ENCODE measurements around the gene RPRD1B. TPM values are rescaled to one million over a fixed set of nuclear protein-coding genes. Genes with fewer than 3 reads are reported as not detected.

RPRD1B gene
- total and polyA plus RNA-seq, 2 of the 4 experiments (the other 2 are of a cell fraction), result 8.4 to 9.9 TPM

DNA sequence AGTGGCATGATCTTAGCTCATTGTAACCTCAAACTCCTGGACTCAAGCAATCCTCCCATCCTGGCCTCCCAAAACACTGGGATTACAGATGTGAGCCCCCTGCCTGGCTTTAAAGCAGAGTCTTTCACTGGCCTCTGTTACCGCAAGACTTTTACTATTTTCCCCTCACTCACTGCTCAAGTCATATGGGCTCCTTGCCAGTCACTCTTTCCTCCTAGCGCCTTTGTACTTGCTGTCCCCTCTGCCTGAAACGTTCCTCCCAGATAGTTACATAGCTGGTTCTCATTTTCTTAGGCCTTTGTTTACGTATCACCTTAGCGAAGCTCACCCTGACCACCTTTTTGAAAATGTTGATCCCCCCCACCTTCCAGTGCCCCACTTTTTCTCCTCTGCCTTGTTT lies 29.3 kb downstream of the RPRD1B start:
- in situ Hi-C loops (cut with MboI; ENCODE audit: low sequenced_read_pairs), result loop anchor here (10.0 kb wide), 1 partner anchor 242 kb away; the partner anchor contains the start of gene BPI
- no peaks in the 10 kb centered on the region for H3K27me3 ChIP-seq (ENCODE audit: control insufficient read depth, insufficient read depth, low read length)
- no peak for ATAC-seq (ENCODE audit: low read depth)

More for the DNA sequence above, 29.3 kb downstream of the RPRD1B start:
- Histone ChIP-seq H3K9ac (ENCODE audit: low read depth, low read length) (no peak overlapping the region), H3K4me1 (ENCODE audit: control insufficient read depth, insufficient read depth, low read length) (peaks cover 6% of the 10 kb centered on the region; the same call in 1 of the 2 replicates), H3K4me2 (ENCODE audit: low read depth, low read length) (no peak overlapping the region), H3K14ac (replicated peaks; ENCODE audit: low read depth, low read length) (no peak overlapping the region), H2BK5ac (ENCODE audit: low read depth, low read length, poor library complexity, severe bottlenecking) (no peak overlapping the region), H2BK120ac (ENCODE audit: low read depth, low read length) (no peak overlapping the region), H2BK15ac (ENCODE audit: low read depth, low read length) (no peak overlapping the region), H3K4me3 (ENCODE audit: insufficient read depth, low read depth, low read length) (no peak overlapping the region), H4K8ac (ENCODE audit: low read depth in 2 of 2, low read length in 2 of 2) (no peak overlapping the region), H2BK20ac (ENCODE audit: low read depth, low read length) (no peak overlapping the region), H3K4ac (ENCODE audit: low read depth, low read length) (no peak overlapping the region), H4K91ac (ENCODE audit: insufficient read depth, low read depth, low read length) (no peak overlapping the region), H4K20me1 (ENCODE audit: insufficient read depth, low read length) (no peaks in the 10 kb centered on the region), H4K5ac (ENCODE audit: low read depth, low read length) (no peak overlapping the region), H3K9me3 (ENCODE audit: control insufficient read depth, insufficient read depth, low read length) (no peaks in the 10 kb centered on the region), H3K36me3 (ENCODE audit: control insufficient read depth, insufficient read depth, low read length) (peaks cover 50% of the 10 kb centered on the region), H3K27ac (ENCODE audit: insufficient read depth, low read length) (no peak overlapping the region), H3K56ac (ENCODE audit: extremely low read depth, insufficient read depth, low read length) (no peak overlapping the region), H3K9me1 (ENCODE audit: insufficient read depth, low read length) (peaks cover 8% of the 10 kb centered on the region), H3K79me1 (ENCODE audit: low read depth in 1 of 2, low read length in 2 of 2) (peaks cover 23 to 42% of the 10 kb centered on the region in 2 experiments; a peak in 3 of 4 replicates), H2AK9ac (replicated peaks; ENCODE audit: low read depth, low read length, poor library complexity) (no peak overlapping the region), H3K18ac (ENCODE audit: low read depth, low read length) (no peak overlapping the region), H3K23ac (ENCODE audit: low read depth, low read length) (no peak overlapping the region), H2AK5ac (ENCODE audit: low read depth, low read length) (no peak overlapping the region), H2AFZ (replicated peaks; ENCODE audit: low read length, poor library complexity) (no peak overlapping the region)
- intact Hi-C loops (cut with micrococcal nuclease), result no loop called here
- dilution Hi-C loops (cut with HindIII; ENCODE audit: low sequenced_read_pairs, unreplicated experiment), result no loop called here
- ChIA-PET POLR2A (ENCODE audit: unreplicated experiment) (no interaction called here), CTCF (no interaction called here)
- no TSS peak for BruUV-seq (replicated peaks)
- no peak for DNase-seq
- TF ChIP-seq MAFK (IDR thresholded peaks at IDR 0.05; ENCODE audit: low read depth, low read length) (no peak), POLR2A (IDR thresholded peaks at IDR 0.05; ENCODE audit: low read depth, low read length) (no peak), CEBPB (IDR thresholded peaks at IDR 0.05; ENCODE audit: low read depth, low read length) (no peak), RAD21 (IDR thresholded peaks at IDR 0.05; ENCODE audit: low read length) (no peak), BHLHE40 (IDR thresholded peaks at IDR 0.05; ENCODE audit: low read depth, low read length) (no peak), NFE2L2 (IDR thresholded peaks at IDR 0.05; ENCODE audit: low read depth, low read length) (no peak), MXI1 (IDR thresholded peaks at IDR 0.05; ENCODE audit: borderline replicate concordance, low read depth, low read length) (no peak), FOS (IDR thresholded peaks at IDR 0.05; ENCODE audit: low read depth, low read length) (no peak), SMC3 (IDR thresholded peaks at IDR 0.05; ENCODE audit: low read depth, low read length) (no peak), RFX5 (IDR thresholded peaks at IDR 0.05; ENCODE audit: low read depth, low read length) (no peak), RCOR1 (IDR thresholded peaks at IDR 0.05; ENCODE audit: insufficient replicate concordance, low read length) (no peak), MAZ (IDR thresholded peaks at IDR 0.05; ENCODE audit: borderline replicate concordance, low read depth, low read length) (no peak), CHD1 (IDR thresholded peaks at IDR 0.05; ENCODE audit: low read depth, low read length) (no peak)
- TF ChIP-seq, protein P1, sequence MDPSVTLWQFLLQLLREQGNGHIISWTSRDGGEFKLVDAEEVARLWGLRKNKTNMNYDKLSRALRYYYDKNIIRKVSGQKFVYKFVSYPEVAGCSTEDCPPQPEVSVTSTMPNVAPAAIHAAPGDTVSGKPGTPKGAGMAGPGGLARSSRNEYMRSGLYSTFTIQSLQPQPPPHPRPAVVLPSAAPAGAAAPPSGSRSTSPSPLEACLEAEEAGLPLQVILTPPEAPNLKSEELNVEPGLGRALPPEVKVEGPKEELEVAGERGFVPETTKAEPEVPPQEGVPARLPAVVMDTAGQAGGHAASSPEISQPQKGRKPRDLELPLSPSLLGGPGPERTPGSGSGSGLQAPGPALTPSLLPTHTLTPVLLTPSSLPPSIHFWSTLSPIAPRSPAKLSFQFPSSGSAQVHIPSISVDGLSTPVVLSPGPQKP (IDR thresholded peaks at IDR 0.05; ENCODE audit: borderline replicate concordance, low read depth, low read length), result no peak
- TF ChIP-seq, protein P2, sequence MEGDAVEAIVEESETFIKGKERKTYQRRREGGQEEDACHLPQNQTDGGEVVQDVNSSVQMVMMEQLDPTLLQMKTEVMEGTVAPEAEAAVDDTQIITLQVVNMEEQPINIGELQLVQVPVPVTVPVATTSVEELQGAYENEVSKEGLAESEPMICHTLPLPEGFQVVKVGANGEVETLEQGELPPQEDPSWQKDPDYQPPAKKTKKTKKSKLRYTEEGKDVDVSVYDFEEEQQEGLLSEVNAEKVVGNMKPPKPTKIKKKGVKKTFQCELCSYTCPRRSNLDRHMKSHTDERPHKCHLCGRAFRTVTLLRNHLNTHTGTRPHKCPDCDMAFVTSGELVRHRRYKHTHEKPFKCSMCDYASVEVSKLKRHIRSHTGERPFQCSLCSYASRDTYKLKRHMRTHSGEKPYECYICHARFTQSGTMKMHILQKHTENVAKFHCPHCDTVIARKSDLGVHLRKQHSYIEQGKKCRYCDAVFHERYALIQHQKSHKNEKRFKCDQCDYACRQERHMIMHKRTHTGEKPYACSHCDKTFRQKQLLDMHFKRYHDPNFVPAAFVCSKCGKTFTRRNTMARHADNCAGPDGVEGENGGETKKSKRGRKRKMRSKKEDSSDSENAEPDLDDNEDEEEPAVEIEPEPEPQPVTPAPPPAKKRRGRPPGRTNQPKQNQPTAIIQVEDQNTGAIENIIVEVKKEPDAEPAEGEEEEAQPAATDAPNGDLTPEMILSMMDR (conservative IDR thresholded peaks at IDR 0.05; ENCODE audit: low read depth, low read length), result no peak
- TF ChIP-seq, protein P3, sequence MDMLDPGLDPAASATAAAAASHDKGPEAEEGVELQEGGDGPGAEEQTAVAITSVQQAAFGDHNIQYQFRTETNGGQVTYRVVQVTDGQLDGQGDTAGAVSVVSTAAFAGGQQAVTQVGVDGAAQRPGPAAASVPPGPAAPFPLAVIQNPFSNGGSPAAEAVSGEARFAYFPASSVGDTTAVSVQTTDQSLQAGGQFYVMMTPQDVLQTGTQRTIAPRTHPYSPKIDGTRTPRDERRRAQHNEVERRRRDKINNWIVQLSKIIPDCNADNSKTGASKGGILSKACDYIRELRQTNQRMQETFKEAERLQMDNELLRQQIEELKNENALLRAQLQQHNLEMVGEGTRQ (IDR thresholded peaks at IDR 0.05; ENCODE audit: low read depth, low read length), result no peak
- WGBS, 2 experiments (ENCODE audit: extremely low coverage in 2 of 2, insufficient read length in 1 of 2), result 43% methylated on average over 4 of the region's 5 CpGs; no CpG with 5 or more reads in 1 of the 2 experiments

All from IMR-90 (cell line).